ENCODE results near the gene HOXC5.

DNA sequence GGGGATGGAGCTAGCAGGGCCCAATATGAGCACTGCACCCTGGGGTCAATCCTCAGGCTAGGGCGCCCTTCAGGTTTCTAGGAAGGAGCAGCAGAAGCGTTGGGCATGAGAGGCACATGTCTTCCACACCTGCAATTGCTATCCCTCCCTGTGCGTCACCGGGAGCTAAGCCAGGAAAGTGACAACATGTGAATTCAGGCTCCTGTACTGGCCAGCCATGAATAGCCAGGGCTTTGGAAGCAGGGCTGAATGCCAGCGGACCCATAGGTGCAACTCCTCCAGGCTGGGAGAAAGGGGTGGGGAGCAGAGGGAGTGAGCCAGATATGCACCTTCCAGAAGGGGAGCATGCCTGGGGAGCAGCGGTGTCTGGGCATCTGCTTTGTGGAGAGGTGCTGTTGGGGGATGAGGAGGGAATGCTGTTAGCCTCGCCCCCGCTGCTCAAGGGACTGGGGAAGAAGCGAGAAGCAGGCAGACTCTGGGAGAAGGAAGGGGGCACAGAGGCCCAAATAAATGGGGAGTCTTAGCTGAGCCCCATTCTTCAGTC is 6.1 kb downstream of the HOXC5 start:
- TF ChIP-seq SIN3A (IDR thresholded peaks at IDR 0.05; ENCODE audit: borderline replicate concordance, insufficient read depth, low read depth, low read length): no peak
- TF ChIP-seq, protein P1, sequence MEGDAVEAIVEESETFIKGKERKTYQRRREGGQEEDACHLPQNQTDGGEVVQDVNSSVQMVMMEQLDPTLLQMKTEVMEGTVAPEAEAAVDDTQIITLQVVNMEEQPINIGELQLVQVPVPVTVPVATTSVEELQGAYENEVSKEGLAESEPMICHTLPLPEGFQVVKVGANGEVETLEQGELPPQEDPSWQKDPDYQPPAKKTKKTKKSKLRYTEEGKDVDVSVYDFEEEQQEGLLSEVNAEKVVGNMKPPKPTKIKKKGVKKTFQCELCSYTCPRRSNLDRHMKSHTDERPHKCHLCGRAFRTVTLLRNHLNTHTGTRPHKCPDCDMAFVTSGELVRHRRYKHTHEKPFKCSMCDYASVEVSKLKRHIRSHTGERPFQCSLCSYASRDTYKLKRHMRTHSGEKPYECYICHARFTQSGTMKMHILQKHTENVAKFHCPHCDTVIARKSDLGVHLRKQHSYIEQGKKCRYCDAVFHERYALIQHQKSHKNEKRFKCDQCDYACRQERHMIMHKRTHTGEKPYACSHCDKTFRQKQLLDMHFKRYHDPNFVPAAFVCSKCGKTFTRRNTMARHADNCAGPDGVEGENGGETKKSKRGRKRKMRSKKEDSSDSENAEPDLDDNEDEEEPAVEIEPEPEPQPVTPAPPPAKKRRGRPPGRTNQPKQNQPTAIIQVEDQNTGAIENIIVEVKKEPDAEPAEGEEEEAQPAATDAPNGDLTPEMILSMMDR (IDR thresholded peaks at IDR 0.05): no peak
- TF ChIP-seq POLR2AphosphoS5 (IDR thresholded peaks at IDR 0.05; ENCODE audit: low read depth, low read length): no peak; the same call in 1 of the 2 replicates

All from Panc1 (cell line).